HG03520 (cell line): ENCODE data around the gene RHOD.

Experiments
- ATAC-seq: cut with Tn5 transposase; IDR thresholded peaks from one replicate; pipeline ENCODE4 v1.9.1; 2021; ENCODE audit warnings: mild to moderate bottlenecking, moderate library complexity; ENCODE audit not compliant: unreplicated experiment

RHOD gene

DNA sequence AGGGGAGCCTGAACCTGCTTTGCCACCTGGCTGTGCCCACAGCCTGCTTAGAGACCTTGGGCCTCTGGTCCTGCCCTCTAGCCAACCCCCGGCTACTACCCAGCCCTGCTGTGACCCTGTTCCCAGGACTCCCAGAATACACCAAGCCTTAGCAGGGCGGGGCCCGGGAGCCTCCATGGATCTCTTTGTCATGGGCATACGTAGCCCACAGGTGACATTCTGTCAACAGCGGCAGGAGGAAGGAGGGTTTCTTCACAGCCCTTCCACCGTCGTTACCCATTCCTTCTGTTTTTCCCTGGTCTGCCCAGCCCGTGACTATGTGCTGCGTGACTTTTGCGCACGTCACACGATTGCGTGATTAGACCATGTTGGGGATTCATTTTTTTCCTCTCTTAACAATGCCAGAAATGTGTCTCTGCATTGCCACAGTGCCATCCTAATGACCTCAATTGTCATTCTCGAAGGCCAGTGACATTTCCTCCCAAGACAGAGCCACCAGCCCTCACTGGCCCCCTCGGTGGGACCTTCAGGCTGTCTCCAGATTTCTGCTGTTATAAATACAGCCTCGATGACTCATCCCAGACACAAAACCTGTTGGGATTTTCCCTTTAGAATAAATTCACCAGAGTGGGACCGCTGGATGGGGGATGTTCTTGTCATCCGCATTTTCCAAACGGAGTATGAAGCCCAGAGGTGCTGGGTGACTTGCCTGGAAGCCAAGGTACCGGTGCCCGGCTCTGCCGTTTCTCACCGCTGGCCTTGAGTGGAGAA, 24.7 kb upstream of the RHOD start:
- ATAC-seq, result no peak

DNA sequence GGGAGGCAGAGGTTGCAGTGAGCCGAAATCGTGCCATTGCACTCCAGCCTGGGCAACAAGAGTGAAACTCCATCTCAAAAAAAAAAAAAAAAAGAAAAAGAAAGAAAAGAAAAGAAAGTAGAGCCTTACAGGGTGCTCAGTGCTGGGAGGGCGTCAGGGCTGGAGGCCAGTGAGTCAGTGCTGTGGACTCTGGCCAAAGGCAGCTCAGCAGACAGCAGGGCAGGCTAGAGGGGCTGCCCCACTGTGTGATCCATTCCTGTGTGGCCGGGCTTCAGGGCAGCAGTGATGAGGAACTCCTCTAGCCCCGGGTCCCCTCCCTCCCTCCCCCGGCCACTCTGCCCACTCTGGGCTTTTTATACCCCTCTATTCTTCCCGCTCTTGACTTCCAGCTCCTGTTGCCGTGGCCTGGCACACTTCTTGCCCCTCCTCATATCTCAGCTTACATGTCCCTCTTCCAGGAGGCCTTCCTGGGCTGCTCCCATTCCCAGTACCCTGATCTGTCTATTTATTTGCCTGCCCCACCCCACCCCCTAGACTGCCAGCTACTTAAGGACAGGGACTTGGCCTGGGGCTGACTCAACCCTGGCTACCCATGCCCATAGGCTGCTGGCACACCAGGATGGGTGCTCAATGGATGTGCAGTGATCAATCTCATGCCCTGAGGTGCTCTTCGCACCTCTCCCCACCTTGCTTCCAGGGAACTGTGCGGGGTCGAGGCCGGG, 23.7 kb upstream of the RHOD start:
- no peak for ATAC-seq

DNA sequence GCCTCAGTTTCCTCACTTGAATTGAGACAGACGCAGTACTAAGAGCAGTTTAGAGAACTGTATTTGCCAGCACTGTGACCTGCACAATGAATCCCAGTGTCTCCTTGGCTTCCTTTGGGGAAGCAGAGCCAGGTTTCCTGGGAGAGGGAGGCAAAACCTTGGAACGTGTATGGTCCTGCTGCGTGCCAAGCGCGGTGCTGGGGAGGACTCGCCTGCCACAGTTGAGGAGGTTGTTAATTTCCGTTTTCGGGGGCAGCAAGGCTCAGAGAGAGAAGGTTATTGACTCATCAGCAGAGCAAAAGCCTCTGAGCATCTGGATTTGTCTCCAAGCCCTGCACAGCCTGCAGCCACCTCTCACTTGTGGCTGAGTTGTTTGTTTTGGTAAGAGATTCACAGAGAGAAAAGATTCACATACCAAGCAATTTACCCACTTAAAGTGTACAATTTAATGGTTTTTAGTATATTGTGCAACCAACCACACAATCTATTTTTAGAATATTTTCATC, 22.9 kb upstream of the RHOD start:
- ATAC-seq, result no peak

DNA sequence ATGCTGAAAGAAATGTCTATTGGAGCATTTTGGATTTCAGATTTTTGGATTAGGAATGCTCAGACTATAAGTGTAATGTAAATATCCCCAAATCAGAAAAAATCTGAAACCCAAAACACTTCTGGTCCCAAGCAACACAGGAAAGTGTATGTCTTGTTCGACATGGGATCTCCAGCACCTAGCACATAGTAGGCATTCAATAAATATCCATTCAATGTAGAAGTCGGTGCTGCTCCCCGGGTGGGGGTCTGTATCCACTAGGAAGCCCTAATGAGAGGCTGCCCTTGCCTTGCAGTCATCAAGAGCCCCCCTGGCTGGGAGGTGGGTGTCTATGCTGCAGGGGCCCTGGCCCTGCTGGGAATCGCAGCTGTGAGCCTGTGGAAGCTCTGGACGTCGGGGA, 22.3 kb upstream of the RHOD start:
- no peak for ATAC-seq

DNA sequence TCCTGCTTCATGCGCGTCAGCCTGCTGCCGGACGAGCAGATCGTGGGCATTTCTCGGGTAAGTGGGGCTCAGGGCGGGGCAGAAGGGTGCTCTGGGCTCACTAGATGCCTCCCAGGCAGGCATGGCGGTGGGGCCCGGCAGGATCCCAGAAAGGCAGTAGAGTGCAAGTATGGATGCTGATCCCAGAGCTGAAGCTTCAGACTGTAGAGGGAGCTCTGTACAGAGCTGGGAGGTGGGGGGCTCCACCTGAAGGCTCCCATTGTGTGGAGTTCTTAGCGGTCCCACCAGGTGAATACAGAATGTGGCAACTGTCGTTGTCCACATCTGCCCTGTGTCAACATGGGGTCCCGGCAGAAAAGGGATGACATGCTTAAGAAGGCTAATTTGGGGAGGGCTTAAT, 16.5 kb upstream of the RHOD start:
- ATAC-seq, result no peak

DNA sequence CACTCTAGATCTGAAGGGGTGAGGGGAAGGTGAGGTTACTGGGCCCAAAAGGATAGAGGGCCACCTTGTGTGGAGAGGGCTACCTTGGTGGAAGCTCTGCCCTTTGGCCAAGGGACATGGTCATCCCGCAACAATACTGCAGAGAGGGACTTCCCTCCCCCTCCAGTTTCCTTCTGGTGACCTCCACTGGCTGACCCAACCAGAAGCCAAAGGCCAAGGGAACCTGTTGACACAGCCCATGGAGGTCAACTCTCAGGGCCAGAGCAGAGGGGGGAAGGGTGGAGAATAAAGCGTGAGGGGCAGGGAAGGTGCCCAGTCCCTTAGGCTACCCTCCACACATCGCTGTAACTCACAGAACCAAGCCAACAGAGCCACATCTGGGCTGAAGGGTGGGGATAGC, 15.0 kb upstream of the RHOD start:
- no peak for ATAC-seq

DNA sequence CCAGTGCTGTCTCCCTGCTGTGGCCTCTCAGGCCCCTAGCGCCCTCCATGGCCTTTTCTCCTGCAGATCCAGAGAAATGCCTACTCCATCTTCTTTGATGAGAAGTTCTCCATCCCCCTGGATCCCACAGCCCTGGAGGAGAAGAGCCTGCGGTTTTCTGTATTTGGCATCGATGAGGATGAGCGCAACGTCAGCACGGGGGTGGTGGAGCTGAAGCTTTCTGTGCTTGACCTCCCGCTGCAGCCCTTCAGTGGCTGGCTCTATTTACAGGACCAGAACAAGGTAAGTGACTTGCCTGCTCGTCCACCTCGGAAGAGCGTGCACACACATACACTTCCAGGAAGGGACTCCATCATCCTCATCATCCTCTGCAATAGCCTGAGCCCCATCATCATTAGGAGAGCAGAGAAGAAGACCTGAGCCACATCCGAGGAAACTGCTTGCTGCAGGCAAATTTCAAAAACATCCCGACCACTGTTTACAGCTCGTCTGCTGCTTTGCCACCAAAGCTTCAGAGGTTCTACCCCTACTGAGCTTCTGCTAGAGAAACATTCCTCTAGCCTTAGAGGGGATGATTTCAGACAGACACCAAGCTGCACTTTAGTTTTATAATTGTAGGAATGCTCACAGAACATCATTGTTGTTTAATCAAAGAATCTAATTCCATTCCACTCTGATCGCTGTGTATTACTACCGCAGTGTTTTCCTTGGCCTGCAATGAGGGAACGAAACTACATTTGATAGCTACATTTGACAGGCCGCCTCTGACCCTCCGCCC, 12.9 kb upstream of the RHOD start:
- no peak for ATAC-seq

DNA sequence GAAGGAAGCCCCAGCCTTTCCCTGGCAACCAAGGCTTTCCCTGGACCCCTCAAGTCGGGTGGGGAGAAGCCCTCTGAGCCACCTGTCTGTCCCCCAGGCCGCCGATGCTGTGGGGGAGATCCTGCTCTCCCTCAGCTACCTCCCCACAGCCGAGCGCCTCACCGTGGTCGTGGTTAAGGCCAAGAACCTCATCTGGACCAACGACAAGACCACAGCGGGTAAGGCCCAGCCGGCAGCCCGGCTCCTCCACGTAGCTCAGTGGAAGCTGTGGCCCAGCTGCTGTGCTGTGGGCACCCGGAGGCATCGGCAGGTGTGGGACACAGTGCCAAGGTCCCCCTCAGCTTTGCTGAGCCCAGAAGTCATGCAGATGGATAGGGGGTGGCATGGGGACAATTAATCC, 12.2 kb upstream of the RHOD start:
- no peak for ATAC-seq

DNA sequence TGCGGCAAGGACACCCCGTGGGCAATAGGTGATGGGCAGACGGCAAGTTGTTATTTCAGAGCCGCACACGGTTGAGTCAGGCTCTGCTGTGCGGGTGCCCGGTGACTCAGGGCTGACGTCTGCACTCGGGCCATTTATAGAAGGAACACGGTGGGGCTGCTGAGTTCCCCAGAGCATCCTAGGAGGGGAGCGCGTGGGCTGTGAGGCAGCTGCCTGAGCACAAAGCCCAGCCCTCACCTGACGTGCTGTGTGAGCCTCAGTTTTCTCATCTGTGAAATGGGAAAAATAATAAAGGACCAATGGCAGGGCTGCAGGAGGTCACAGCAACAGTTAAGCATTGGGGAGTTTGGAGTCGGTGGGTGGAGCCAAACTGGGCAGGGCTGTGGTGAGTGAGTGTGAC, 11.3 kb upstream of the RHOD start:
- no peak for ATAC-seq

DNA sequence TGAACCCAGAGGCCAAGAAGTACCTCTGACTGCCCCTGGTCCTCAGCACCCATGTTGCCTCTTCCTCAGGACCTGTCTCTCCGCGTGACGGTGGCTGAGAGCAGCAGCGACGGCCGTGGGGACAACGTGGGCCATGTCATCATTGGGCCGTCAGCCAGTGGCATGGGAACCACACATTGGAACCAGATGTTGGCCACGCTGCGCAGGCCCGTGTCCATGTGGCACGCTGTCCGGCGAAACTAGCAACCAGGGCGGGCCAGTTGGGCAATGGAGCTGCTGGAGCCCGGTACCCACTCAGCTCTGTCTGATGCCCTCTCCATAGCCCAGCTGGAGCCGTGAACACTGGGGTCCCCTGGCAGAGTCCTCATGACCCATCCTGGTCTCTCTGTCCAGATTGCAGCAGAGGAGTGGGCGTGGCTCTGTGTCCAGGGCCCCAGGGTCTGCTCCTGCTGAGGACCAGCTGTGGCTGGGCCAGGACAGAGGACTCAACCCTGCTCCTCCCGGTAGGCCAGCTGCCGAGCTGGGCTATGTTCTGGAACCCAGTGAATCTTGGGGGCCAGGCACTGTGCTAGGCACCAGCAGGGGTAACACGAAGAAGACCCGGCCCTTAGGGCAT, 8.0 kb upstream of the RHOD start:
- no peak for ATAC-seq

DNA sequence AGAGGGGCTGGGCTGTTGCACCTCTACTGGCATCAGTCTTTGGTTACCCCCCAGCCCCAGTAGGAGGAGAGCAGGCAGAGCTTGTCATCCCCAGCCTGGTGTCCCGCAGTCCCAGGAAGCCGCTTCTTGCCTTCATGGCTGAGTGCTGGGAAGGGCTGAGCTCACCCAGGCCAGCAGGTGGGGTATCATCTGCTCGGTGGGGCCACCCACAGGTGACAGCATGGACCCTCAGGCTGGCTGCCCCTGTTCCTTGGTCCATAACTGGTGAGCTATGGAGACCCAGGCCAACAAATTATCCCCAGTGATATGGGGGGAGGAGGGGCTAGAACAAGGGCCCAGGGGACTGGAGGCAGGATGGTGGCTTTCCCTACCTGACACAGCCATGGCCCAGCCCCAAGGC, 6.5 kb upstream of the RHOD start:
- ATAC-seq, result no peak

DNA sequence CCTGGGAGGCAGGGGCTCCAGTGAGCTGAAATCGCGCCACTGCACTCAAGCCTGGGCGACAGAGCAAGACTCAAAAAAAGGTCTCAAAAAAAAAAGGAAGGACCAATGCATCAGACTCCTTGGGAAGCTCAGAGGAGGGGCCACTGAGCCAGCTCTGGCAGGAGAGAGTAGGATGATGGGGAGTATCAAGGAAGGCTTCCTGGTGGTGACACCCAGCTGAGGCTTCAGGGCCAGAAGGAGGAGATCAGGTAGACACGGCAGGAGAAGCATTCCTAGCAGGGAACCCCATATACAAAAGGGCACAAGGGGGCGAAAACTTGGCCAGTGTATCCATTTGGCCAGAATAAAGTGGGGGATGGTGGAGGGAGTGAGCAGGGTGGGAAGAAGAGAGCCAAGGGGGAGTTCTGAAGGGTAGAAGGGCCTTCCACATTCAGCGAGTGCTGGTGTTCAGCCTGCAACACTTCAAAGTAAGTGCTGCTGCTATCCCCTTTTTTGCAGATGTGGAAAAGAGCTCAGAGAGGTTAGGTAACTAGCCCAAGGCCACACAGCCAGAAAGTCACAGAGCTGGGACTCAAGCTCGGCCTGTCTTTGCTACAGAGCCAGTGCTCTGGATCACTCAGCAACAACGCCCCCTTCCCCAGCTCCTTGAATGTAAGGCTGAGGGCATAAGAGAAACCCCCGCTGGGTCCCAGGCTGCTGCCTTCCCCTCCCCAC, 5.3 kb upstream of the RHOD start:
- no peak for ATAC-seq

DNA sequence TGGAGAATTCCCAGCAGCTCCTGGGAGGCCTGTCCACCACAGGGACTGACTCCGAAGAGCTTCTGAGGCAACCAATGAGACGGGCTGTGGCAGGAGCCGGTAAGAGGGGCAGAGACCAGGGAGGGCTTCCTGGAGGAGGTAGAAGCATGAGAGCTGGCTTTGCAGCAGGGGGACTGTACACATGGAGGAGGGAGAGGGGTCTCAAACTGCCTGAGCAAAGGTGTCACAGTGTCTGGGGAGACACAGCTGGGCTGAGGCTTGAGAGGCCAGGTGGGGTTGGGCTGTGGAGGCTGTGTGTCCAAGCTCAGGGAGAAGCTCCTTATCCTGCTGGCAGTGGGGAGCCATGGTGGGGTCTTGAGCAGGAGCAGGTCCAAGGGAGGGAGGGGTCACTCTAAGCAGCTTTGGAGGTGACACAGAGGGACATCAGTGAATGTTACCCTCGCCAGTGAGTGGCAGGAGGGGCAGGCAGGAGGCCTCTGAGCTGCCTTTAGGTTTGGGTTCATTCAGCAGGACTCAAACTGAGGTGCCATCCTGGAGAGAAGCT, 4.6 kb upstream of the RHOD start:
- ATAC-seq, result no peak

DNA sequence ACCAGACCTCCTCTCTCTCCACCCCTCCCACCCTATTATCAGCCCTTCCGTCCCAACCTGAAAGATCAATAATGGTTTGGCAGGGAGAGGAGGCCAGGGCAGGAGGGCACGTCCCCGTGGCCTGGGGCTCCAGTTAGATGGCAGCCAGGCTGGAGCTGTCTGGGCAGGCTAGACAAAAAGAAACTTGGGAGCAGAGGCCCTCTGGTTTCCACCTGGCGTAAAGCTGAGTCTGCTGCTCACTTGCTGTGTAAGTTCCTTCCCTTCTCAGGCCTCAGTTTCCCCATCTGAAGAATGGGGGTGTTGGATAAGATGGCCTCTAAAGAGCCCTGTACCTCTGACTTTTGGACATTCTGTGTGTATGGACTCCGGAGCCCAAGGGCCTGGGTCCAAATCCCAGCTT, 3.8 kb upstream of the RHOD start:
- ATAC-seq, result no peak

DNA sequence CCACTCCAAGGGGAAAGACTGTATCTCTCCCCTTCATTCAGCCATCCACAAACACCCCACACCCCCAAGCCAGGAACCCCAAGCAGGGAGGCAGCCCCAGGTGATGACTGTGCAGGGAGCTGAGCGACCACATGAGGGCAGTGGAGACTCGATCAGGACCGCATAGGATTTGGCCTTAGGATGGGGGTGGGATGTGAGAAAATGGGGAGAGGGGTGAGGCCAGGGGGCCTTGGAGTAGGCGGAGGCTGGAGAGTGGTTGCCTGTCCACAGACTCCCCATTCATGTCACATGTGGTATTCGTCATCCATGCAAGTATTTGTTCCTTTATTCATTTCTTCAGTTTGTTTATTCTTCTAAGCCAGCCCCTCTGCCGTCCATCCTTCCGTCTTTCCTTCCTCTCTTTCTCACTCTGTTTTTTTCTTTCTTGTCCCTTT, 2.7 kb upstream of the RHOD start:
- no peak for ATAC-seq

DNA sequence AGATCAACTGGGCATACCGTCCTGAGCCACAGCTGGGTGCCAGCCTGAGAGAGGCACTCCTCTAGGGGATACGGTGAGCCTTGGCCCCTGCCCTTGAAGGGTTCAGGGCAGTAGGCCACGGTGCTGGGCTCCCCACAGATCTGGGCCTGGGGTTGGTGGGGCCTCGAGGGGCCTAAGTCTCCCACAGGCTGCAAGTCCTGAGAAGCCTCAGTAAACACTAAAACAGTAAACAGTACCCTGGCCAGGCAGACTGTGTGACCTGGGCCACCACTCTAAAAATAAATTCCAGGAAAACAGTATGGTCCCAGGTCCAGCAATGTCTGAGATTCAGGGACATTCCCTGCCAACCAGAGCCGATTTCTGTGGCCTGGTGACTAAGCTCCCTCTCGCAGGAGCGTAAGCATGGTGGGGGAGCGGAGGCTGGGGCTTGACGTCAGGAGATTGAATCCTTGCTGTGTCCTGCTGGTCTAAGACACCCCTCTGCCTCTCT, 2.3 kb upstream of the RHOD start:
- no peak for ATAC-seq

DNA sequence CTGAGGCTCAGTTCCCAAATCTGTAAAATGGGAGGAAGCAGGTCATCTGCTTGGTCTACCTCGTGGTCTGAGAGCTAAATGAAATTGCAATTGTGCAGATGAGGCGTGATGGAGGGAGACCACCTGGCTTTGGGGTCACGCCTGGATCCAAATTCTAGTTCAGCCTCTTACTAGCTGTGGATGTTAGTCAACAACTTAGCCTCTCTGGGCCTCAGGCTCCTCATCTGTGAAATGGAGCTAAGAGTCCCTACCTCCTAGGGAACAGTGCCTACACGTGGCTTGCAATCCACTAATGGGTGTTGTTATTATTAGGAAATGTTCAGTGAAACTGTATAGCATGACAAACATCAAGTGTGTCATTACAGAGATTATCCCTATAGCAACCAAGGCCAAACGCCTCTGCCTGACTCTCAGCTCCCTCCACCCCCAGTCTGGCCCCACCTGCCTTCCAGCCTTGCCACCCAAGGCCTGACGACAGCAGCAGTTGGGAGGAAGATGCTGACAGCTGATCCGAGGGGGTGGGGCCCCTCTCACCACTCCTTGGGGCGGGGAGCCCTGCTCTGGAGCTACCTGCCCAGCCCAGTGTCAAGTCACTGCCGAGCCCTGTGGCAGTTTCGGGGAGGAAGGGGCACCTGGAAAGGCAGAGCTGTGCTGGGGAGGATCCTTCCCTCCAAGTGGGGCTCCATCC, 1.7 kb upstream of the RHOD start:
- no peak for ATAC-seq

DNA sequence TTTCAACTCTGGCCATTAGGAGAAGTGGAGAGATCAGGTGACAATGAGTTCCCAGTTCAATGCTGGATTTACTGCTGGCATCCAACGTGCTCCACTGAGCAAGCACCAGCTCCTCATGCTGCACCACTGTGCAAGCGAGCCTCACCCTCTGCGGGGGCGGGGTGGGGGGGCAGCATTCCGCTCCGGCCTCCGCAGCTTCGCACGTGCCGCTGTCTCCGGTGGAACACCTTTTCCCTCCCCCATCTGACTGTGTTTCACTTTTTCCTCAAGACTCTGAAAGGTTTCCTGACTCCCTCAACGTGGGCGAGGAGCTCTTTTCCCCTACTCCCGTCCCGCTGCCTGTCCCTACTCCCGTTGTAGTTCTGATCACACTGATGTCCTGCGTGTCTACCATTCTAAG, 835 bp upstream of the RHOD start:
- ATAC-seq, result no peak

DNA sequence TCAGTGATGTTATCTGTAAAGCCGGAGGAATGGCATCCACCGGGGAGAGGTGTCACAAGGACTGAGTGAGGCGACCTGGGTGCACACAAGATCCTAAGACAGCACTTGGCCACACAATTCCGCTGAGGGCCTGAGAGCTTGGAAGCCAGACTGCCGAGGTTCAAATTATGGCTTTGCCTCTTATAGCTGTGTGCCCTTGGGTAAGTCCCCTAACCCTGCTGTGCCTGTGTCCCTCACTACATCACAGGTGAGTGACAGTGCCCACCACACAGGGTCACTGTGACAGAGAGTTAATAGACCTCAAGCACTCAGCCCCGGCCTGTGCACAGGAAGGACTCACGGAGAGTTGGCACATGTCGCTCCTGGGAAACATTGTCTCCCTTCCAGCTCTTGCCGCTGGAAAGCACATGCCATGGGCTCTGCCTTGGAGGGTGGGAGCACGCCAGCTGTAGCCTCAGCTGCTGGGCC, 592 bp downstream of the RHOD start:
- no peak for ATAC-seq
